ENCODE results near the gene QRICH2. TPM values are rescaled to one million over a fixed set of nuclear protein-coding genes. Genes with fewer than 3 reads are reported as not detected.

The QRICH2 gene
- total RNA-seq, 1 experiment from 2014 or later, result 1.5 TPM

- Histone ChIP-seq H3K27me3 (replicated peaks; ENCODE audit: control insufficient read depth, insufficient read depth, low read length) (no peaks in the 10 kb centered on the region), H3K9me3 (no peaks in the 10 kb centered on the region), H3K36me3 (ENCODE audit: control insufficient read depth, insufficient read depth, low read length) (peaks cover 3% of the 10 kb centered on the region), H3K4me1 (peaks cover 46% of the 10 kb centered on the region), H3K4me3 (ENCODE audit: low read depth, low read length) (no peak overlapping the region; the same call in 1 of the 2 replicates)
- H3K4me3 Mint-ChIP-seq (ENCODE audit: unreplicated experiment), result peak overlapping the region; percentile 80
- intact Hi-C loops (cut with micrococcal nuclease; ENCODE audit: unreplicated experiment), result loop anchor here (10.0 kb wide), 1 partner anchor 162 kb away; the partner anchor contains the start of gene EXOC7
- no TSS peak for BruUV-seq (replicated peaks)
- peaks cover 77% of the 10 kb centered on the region for H3K36me3 Mint-ChIP-seq (ENCODE audit: insufficient read depth, unreplicated experiment)
- TF ChIP-seq CTCF (IDR thresholded peaks at IDR 0.05; ENCODE audit: insufficient read depth in 1 of 2, low read depth in 1 of 2, low read length in 1 of 2, severe bottlenecking in 1 of 2, unreplicated experiment in 1 of 2), result no peak
- DNase-seq, result no peak
- ChIA-PET POLR2A (interaction anchor here (0.6 to 1.0 kb wide), 2 partner anchors 8 to 46 kb away, joined by 3 to 4 read pairs; no protein-coding TSS in a partner anchor), CTCF (interaction anchor here (0.7 to 1.3 kb wide), 5 partner anchors 12 to 503 kb away, joined by 4 to 7 read pairs (median 5); no protein-coding TSS in a partner anchor)
- peaks cover 23% of the 10 kb centered on the region for H3K4me1 Mint-ChIP-seq (ENCODE audit: low read depth, unreplicated experiment)
- peak overlapping the region; percentile 89 for H3K27ac Mint-ChIP-seq (ENCODE audit: unreplicated experiment)
- no peaks in the 10 kb centered on the region for H3K9me3 Mint-ChIP-seq (ENCODE audit: unreplicated experiment)
- H3K27me3 Mint-ChIP-seq (ENCODE audit: insufficient read depth, unreplicated experiment), result no peaks in the 10 kb centered on the region
These were observed 41.0 kb downstream of the QRICH2 start for GRCh38 chr17:76267051-76267576.

GRCh38 chr17:76266244-76266938 lies 41.7 kb downstream of the QRICH2 start:
- POLR2A ChIA-PET, result interaction anchor here (0.6 to 1.0 kb wide), 3 partner anchors 8 to 67 kb away, joined by 3 to 6 read pairs (median 4); no protein-coding TSS in a partner anchor
- H3K36me3 Mint-ChIP-seq (ENCODE audit: insufficient read depth, unreplicated experiment), result peaks cover 70% of the 10 kb centered on the region
- intact Hi-C loops (cut with micrococcal nuclease; ENCODE audit: unreplicated experiment), result loop anchor here (10.0 kb wide), 1 partner anchor 162 kb away; the partner anchor contains the start of gene EXOC7
- H3K27me3 ChIP-seq (replicated peaks; ENCODE audit: control insufficient read depth, insufficient read depth, low read length), result no peaks in the 10 kb centered on the region
- H3K4me1 ChIP-seq, result peaks cover 53% of the 10 kb centered on the region
- BruUV-seq (replicated peaks), result TSS peak; percentile 44
- CTCF ChIA-PET, result interaction anchor here (0.9 to 1.3 kb wide), 4 partner anchors 13 to 133 kb away, joined by 4 to 7 read pairs (median 4); no protein-coding TSS in a partner anchor
- DNase-seq, result peak in 1 of 2 experiments; percentile 56
- H3K9me3 Mint-ChIP-seq (ENCODE audit: unreplicated experiment), result no peaks in the 10 kb centered on the region
- peaks cover 3% of the 10 kb centered on the region for H3K36me3 ChIP-seq (ENCODE audit: control insufficient read depth, insufficient read depth, low read length)
- peak overlapping the region; percentile 89 for H3K27ac Mint-ChIP-seq (ENCODE audit: unreplicated experiment)
- H3K4me1 Mint-ChIP-seq (ENCODE audit: low read depth, unreplicated experiment), result peaks cover 27% of the 10 kb centered on the region
- H3K4me3 ChIP-seq (ENCODE audit: low read depth, low read length), result peak overlapping the region; percentile 85
- no peaks in the 10 kb centered on the region for H3K9me3 ChIP-seq
- no peak for TF ChIP-seq CTCF (IDR thresholded peaks at IDR 0.05; ENCODE audit: insufficient read depth in 1 of 2, low read depth in 1 of 2, low read length in 1 of 2, severe bottlenecking in 1 of 2, unreplicated experiment in 1 of 2)
- peak overlapping the region; percentile 80 for H3K4me3 Mint-ChIP-seq (ENCODE audit: unreplicated experiment)
- H3K27me3 Mint-ChIP-seq (ENCODE audit: insufficient read depth, unreplicated experiment), result no peaks in the 10 kb centered on the region

GRCh38 chr17:76265624-76266243 lies 42.3 kb downstream of the QRICH2 start:
- no TSS peak for BruUV-seq (replicated peaks)
- Mint-ChIP-seq H3K4me1 (ENCODE audit: low read depth, unreplicated experiment) (peaks cover 30% of the 10 kb centered on the region), H3K4me3 (ENCODE audit: unreplicated experiment) (peak overlapping the region; percentile 80), H3K9me3 (ENCODE audit: unreplicated experiment) (no peaks in the 10 kb centered on the region), H3K27ac (ENCODE audit: unreplicated experiment) (peak overlapping the region; percentile 89), H3K27me3 (ENCODE audit: insufficient read depth, unreplicated experiment) (no peaks in the 10 kb centered on the region), H3K36me3 (ENCODE audit: insufficient read depth, unreplicated experiment) (peaks cover 63% of the 10 kb centered on the region)
- CTCF ChIA-PET, result interaction anchor here (0.6 to 2.2 kb wide), 7 partner anchors 14 to 260 kb away, joined by 3 to 14 read pairs (median 4); no protein-coding TSS in a partner anchor
- DNase-seq, result peak in 1 of 2 experiments; percentile 70
- peak overlapping the region; percentile 85 for H3K4me3 ChIP-seq (ENCODE audit: low read depth, low read length)
- intact Hi-C loops (cut with micrococcal nuclease; ENCODE audit: unreplicated experiment), result loop anchor here (10.0 kb wide), 1 partner anchor 161 kb away; the partner anchor contains the start of gene EXOC7
- POLR2A ChIA-PET, result interaction anchor here (0.5 to 1.0 kb wide), 6 partner anchors 9 to 333 kb away, joined by 3 to 6 read pairs (median 4); no protein-coding TSS in a partner anchor
- no peaks in the 10 kb centered on the region for H3K9me3 ChIP-seq
- TF ChIP-seq CTCF (IDR thresholded peaks at IDR 0.05; ENCODE audit: insufficient read depth in 1 of 2, low read depth in 1 of 2, low read length in 1 of 2, severe bottlenecking in 1 of 2, unreplicated experiment in 1 of 2), result no peak
- H3K4me1 ChIP-seq, result peaks cover 58% of the 10 kb centered on the region
- H3K27me3 ChIP-seq (replicated peaks; ENCODE audit: control insufficient read depth, insufficient read depth, low read length), result no peaks in the 10 kb centered on the region
- peaks cover 3% of the 10 kb centered on the region for H3K36me3 ChIP-seq (ENCODE audit: control insufficient read depth, insufficient read depth, low read length)

Data from Caco-2 (cell line).